HG02678 (cell line): Measurements from ENCODE around the gene SGPL1.
"Not testable (repeated sequence)": the region's sequence is repeated elsewhere in the genome, so short reads cannot be mapped to it uniquely, and the experiment has no call there.

Experiments
- ATAC-seq: cut with Tn5 transposase; IDR thresholded peaks from one replicate; pipeline ENCODE4 v1.9.1; 2021; ENCODE audit warnings: mild to moderate bottlenecking, moderate library complexity; ENCODE audit not compliant: unreplicated experiment

The SGPL1 gene

DNA sequence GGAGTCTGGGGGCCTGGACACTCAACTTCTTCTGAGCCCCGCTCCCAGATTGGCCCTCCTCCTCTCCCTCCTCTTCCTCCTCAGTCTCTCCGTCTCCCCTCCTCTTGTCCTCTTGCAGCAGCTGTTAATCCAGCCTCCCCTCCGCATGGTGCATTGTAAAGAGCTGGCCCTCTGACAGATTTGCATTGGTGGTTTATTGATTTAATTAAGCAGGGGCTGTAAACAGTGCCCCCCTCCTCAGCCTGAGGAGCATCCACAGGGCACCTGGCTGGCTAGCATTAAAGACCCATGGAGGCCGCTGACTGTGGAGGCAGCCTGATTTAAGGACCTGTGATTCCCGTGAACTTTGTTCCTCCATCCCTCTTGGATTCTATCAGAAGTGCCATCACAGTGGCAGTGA is 101.5 kb downstream of the SGPL1 start:
- ATAC-seq = no peak

DNA sequence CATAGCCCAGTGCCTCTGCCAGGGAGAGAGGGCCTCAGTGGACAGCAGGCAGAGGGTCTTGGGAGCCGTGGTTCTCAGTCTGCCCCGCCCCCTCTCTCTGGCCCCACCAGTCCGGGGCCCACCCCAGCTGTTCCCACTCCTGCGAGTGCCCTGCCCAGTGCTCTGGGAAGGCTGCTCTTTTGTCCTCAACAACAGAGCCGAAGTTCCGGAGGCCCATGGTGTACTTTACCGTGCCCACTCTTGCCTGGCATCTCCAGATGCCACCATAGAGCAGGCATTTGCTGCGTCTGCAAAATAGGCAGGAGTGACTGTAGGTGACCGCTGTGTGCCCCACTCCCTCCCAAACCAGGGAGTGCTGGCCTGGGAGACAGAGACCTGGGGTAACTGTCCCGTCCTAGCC is 101.9 kb downstream of the SGPL1 start:
- no peak for ATAC-seq

DNA sequence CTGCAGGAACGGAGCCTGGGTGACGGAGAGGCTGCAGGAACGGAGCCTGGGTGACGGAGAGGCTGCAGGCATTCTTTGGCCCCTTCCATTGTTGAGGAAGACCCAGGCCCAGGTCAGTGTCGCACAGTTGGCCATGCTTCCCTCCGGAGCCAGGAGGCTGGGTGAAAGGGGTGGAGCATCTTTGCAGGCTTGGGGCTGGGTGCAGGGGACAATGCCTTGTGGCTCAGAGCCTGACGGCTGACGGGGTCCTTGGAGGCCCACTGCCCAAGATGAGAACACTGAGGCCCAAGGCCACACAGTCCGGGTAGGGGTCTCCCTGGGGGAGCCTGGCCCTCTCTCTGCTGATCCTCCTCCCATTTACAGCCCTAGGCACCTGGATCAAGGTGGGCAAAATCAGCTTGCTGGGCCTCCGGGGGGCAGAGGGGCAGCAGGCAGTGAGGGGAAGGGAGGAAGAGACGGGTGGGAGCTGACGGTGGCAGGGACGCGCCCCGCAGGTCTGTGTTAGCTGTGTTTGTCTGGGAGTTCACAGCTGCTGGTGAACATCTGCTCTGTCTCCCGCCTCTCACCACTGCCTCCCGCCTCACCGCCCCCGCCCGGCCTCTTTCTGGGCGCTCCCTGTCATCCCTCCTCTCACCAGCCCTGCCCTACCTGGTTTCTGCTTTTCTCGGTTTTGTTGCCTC is 103.2 kb downstream of the SGPL1 start:
- ATAC-seq = no peak

DNA sequence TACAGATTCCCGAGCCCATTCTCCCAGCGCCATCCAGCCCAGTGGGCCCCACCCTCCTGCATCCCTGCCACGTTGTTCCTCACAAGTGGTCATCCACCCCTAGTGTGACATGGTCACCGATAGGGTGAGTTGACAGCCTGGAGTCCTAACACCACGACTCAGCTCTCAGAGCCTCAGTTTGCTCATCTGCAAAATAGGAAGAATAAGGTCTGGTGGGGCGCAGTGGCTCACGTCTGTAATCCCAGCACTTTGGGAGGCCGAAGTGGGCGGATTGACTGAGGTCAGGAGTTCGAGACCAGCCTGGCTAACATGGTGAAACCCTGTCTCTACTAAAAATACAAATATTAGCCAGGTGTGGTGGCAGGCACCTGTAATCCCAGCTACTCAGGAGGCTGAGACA is 104.2 kb downstream of the SGPL1 start:
- ATAC-seq = not testable (repeated sequence)

DNA sequence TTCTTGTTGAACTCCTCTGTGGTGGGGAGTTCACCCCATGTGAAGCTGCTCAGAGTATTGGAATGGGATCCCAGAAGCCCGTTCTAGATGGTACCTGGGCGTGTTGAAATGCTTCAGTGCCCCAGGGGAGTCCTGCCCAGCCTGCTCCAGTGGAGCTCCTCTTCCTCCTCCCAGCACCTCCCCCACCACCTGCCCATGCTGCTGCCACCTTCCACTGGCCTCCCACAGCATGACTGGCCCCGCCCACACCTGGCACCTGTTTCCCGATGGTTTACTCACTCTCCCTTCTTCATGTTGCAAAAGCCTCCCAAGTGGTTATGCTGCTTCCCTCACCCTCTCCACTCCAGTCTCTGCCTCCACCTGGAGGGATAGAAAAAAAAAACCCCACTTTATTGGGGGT is 104.8 kb downstream of the SGPL1 start:
- ATAC-seq = no peak

DNA sequence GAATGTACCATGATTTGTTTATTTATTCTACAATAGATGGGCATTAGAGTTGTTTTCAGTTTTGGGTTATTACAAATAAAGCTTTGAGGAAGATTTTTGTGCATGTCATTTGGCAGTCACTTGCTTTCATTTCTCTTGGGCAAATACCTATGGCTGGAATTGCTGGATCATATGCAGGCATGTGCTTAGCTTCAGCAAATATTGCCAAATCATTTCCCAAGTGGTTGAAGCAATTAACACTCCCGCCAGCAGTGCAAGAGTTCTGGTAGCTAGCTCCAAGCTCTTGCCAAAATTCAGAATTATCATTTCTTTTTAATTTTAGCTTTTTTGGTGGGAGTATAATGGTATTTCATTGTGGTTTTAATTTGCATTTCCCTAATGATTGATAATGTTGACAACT is 105.5 kb downstream of the SGPL1 start:
- ATAC-seq = no peak

DNA sequence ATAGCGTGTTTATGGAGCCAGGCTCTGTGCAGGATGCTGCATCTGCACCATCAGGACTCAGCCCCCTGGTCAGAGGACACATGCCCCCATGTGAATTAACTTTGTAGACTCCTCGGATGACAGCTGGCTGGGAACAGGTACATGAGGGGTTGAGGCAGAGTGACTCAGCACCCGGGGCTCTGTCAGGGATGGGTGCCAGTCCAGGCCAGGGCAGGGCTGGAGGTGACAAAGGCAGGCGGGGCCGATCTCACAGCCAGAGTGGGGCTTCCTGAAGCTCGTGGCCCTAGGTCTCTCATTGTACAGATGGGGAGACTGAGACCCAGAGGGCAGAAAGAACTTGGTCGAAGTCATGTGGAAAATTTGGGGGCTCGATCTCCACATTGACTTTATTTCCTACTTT is 107.9 kb downstream of the SGPL1 start:
- no peak for ATAC-seq

DNA sequence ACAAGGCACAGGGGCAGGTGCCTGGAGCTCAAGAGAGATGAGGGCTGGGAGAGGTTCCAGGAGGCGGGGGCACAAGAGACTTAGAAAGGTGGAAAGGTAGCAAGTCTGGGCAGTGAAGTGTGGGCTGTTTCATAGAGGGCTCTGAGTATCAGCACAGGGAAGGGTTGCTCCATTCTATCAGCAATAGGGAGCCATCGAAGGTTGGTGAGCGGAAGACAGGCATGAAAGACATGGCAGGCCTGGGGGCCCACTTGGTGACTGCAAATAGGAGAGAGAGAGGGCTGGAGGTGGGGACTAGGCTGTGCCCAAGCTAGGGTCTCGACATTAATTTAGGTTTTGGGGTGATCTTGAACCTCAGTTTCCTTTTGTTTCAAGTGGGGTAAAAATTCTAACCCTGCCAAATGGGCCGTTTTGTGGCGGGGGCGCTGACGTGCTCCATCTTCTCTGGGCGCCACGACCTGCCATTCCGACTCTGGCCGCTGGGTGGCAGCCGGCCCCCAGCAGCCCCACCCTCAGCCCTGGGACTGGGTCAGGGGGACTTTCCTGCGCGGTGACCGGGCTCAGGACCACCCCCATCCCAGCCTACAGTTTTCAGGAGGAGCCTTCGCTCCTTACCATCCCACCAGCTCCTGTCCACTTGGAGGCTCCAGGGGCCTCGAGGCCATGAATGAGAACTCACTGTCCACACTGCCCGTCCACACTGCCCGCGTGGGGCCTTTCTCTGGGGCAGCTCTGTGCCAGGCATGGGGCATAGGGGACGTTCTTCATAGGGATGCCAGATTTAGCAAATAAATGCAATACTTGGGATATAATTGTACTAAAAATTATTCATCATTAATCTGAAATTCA is 109.9 kb downstream of the SGPL1 start:
- ATAC-seq = no peak

DNA sequence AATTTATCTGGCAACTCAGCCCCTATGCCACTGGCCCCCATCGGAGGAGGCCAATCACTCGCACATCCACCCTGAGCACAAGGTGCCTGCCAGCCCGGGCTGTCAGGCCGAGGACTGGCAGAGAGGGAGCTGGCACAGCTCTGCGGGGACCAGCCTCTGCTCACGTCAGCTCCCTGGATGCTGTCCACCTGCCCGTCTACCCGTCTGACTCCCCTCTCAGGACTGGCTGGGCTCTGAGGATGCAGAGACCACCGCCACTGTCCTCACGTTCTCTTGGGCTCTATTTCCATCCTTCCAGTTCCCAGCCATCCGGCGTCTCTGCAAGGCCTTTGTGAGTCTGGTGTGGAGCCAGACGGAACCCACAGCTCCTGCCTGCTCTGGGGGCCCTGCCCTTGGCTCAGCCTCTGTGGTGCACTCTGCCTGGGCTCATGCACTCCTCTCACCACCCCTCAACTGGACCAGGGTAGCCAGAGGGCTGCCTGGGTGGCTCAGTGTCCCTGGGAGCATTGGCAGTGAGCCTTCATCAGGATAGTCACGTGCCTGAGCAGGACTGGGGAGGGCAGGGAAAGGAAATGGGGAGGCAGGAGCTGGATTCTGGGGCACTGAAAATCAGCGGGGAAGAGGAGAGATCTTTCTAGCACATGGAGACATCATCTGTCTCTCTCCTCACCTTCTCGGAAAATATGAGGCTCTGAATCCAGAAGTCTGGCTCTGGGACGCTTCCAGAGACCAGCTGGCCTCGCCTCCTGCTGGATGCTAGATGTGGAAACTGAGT is 110.7 kb downstream of the SGPL1 start:
- ATAC-seq = no peak

DNA sequence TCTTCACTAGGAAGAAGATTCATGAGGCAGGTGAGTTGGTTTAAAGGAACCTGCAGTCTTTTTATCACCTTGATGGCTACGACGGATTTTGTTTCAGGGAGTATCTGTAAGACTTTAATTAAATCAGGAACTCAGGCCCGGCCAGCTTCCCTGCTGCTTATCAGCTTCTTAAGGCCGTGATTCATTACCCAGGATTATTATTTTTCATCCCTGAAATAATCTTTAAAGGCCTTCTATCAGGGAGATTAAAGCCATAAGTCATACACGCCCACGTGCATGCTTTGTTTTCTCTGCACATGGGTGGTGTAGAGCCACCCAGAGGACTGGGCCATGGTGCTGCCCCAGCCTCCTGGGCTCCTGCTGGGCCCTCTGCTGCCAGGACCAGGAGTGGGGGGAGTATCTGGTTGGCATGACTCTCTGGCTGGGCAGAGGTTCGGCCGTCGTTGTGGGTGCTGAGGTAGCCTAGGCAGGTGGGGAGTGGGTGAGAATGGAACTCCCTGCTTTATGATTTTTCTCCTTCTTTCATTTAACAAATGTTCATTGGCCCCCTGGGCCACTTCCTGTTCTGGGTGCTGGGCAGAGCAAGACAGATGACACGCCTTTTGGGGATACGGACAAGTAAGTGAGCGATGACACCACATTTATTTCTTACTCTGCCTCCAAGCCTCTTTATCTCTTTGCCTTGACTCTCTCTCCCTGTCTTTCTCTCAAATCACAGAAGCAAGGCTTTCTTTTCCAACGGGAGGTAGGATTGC is 111.6 kb downstream of the SGPL1 start:
- no peak for ATAC-seq

DNA sequence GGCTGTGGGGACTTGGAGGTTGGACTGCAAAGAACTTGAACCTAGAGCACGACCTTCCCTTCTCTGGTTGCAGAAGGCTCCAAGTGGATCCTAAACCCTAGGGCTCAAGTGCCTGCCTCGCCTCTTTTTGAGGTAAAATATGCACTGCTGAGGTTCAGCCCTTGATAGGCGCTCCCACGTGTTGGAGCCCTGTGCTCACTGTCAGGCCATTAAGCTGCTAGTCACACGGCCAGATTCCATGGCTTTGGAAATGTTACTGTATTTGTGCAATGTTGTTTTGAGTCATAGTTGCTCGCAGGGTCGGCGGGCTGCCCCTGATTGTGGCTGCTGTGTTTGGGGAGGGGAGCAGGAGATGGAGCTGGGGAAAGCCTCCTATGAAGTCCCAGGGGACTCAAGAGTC is 112.4 kb downstream of the SGPL1 start:
- ATAC-seq = no peak

DNA sequence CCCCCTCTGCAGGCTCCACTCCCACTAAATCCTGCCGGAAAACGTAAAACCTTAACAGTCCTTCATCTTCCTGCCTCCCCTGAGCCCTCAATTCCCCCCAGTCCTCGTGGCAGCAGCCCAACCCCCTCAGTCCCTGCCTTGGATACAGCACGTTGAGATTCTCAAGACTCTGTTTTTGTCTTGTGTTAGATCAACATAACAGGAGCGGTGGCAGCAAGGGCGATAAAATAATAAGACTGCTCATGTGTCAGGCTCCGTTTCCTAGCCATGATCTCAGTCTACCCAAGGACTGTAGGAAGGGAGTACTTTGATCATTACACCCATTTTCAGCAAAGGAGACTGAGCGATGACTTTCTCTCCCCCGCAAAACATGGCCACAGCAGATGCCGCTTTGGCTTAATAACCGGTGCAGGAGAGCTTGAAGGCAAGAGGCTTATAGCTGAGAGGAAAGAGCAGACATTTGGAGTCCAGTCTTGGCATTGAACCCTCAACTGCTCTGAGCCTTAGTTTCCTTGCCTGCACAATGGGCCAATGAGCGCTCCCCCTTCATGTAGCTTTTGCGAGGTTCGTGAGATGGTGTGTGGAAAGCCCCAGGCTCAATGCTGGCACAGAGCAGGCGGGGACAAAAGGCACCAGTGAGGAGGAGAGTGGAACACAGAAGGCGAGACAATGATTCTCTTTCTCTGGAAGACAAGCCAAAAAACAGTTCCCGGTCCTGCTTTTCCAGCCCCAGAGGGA is 114.7 kb downstream of the SGPL1 start:
- no peak for ATAC-seq
